Ascending aorta (tissue), 2 donors: ENCODE data around the gene ZMPSTE24. TPM values are rescaled to one million over a fixed set of nuclear protein-coding genes. Genes with fewer than 3 reads are reported as not detected.

ENCODE experiments used
- DNase-seq, 2 donors: peaks; one replicate each; pipeline ENCODE4 v3.0.0-alpha.2; 2019; ENCODE audit warnings: low spot score in 2 of 2
- H3K27ac ChIP-seq, 2 donors: fragments of 200-600 bp; sonication (generic); one replicate each; pipeline ENCODE4 v1.5.1; 2016 to 2017; ENCODE audit warnings: mild to moderate bottlenecking in 1 of 2
- H3K27me3 ChIP-seq: fragments of 200-600 bp; sonication (generic); one replicate; pipeline ENCODE4 v1.5.1; 2017
- H3K36me3 ChIP-seq, 2 donors: fragments of 200-600 bp; sonication (generic); one replicate each; pipeline ENCODE4 v1.5.1; 2016
- H3K4me1 ChIP-seq, 2 donors: fragments of 200-600 bp; sonication (generic); one replicate each; pipeline ENCODE4 v1.5.1; 2016 to 2017; ENCODE audit warnings: mild to moderate bottlenecking in 1 of 2
- H3K4me3 ChIP-seq, 2 donors: fragments of 200-600 bp; sonication (generic); one replicate each; pipeline ENCODE4 v1.5.1; 2016 to 2017; ENCODE audit warnings: mild to moderate bottlenecking in 1 of 2
- H3K9me3 ChIP-seq, 2 donors: fragments of 200-600 bp; sonication (generic); one replicate each; pipeline ENCODE4 v1.5.1; 2016
- CTCF ChIP-seq, 3 experiments: fragments of 200-600 bp in 2 of 3; fragments of 450-650 bp in 1 of 3; sonication (generic) in 2 of 3; IDR thresholded peaks; one replicate each; pipeline ENCODE4 v1.5.1; 2016 to 2019; ENCODE audit warnings: antibody characterized with exemption in 3 of 3, mild to moderate bottlenecking in 1 of 3, moderate library complexity in 1 of 3
- intact Hi-C: fragments of 100-400 bp; cut with DNase I; formaldehyde crosslinking; loops from one replicate; pipeline ENCODE4 v1.15.1; 2023
- total RNA-seq: library from RNA; depleted of rRNA; stranded (reverse); fragments of >200 nt; gene quantifications from one replicate; pipeline ENCODE4 v1.1.0, GENCODE V29; 2016

The ZMPSTE24 gene
- total RNA-seq, 1 donor from 2014 or later = 61.8 TPM

GRCh38 chr1:40267767-40268187 is 9.7 kb downstream of the ZMPSTE24 start:
- no peaks in the 10 kb centered on the region for H3K9me3 ChIP-seq
- H3K27ac ChIP-seq = peak overlapping the region; percentile 81 to 89
- no peaks in the 10 kb centered on the region for H3K27me3 ChIP-seq
- intact Hi-C loops = loop anchor here (5.0 kb wide), 1 partner anchor 425 kb away; the partner anchor contains the start of gene NFYC
- H3K36me3 ChIP-seq = peaks cover 34 to 44% of the 10 kb centered on the region in 2 donors
- no peak for TF ChIP-seq CTCF (IDR thresholded peaks at IDR 0.05)
- peaks cover 0 to 57% of the 10 kb centered on the region in 2 donors for H3K4me1 ChIP-seq
- peak overlapping the region in 1 of 2 donors; percentile 11 for H3K4me3 ChIP-seq
- peak in 1 of 2 donors; percentile 69 for DNase-seq

GRCh38 chr1:40268211-40268610 is 10.2 kb downstream of the ZMPSTE24 start:
- Histone ChIP-seq H3K9me3 (no peaks in the 10 kb centered on the region), H3K36me3 (peaks cover 37 to 47% of the 10 kb centered on the region in 2 donors), H3K27ac (peak overlapping the region; percentile 81 to 85), H3K4me1 (peaks cover 0 to 52% of the 10 kb centered on the region in 2 donors), H3K27me3 (no peaks in the 10 kb centered on the region), H3K4me3 (peak overlapping the region in 1 of 2 donors; percentile 11)
- DNase-seq = no peak
- no peak for TF ChIP-seq CTCF (IDR thresholded peaks at IDR 0.05)
- intact Hi-C loops = loop anchor here (5.0 kb wide), 1 partner anchor 424 kb away; the partner anchor contains the start of gene NFYC

GRCh38 chr1:40270152-40270834 is 12.3 kb downstream of the ZMPSTE24 start:
- no peak for DNase-seq
- Histone ChIP-seq H3K36me3 (peaks cover 50 to 62% of the 10 kb centered on the region in 2 donors), H3K27me3 (no peaks in the 10 kb centered on the region), H3K27ac (peak overlapping the region; percentile 42 to 54), H3K9me3 (no peaks in the 10 kb centered on the region), H3K4me3 (no peak overlapping the region), H3K4me1 (peaks cover 0 to 36% of the 10 kb centered on the region in 2 donors)
- intact Hi-C loops = no loop called here
- no peak for TF ChIP-seq CTCF (IDR thresholded peaks at IDR 0.05)

GRCh38 chr1:40272653-40273213 is 14.7 kb downstream of the ZMPSTE24 start:
- H3K36me3 ChIP-seq = peaks cover 57 to 78% of the 10 kb centered on the region in 2 donors
- no peak for DNase-seq
- intact Hi-C loops = no loop called here
- H3K27ac ChIP-seq = no peak overlapping the region
- peaks cover 0 to 14% of the 10 kb centered on the region in 2 donors for H3K4me1 ChIP-seq
- no peaks in the 10 kb centered on the region for H3K9me3 ChIP-seq
- no peak overlapping the region for H3K4me3 ChIP-seq
- no peak for TF ChIP-seq CTCF (IDR thresholded peaks at IDR 0.05)
- H3K27me3 ChIP-seq = no peaks in the 10 kb centered on the region

GRCh38 chr1:40273547-40274166 is 15.6 kb downstream of the ZMPSTE24 start:
- intact Hi-C loops = no loop called here
- DNase-seq = no peak
- Histone ChIP-seq H3K27ac (no peak overlapping the region), H3K36me3 (peaks cover 55 to 74% of the 10 kb centered on the region in 2 donors), H3K4me1 (peaks cover 0 to 8% of the 10 kb centered on the region in 2 donors), H3K9me3 (no peaks in the 10 kb centered on the region), H3K4me3 (no peak overlapping the region), H3K27me3 (no peaks in the 10 kb centered on the region)
- no peak for TF ChIP-seq CTCF (IDR thresholded peaks at IDR 0.05)
